K562 (cell line): ENCODE results near the gene PPP1R12B. TPM values are rescaled to one million over a fixed set of nuclear protein-coding genes. Genes with fewer than 3 reads are reported as not detected.
A peak's percentile ranks its signal among the peaks of the same experiment; 100 is the strongest.

ENCODE experiments used
- BCOR ChIP-seq: fragments of 450-650 bp; IDR thresholded peaks from 2 replicates; pipeline ENCODE4 v1.6.1; 2016
- CREB1 ChIP-seq, 2 experiments: sonication (generic) in 1 of 2; formaldehyde crosslinking in 1 of 2; IDR thresholded peaks; 2 replicates each; pipeline versions ENCODE4 v1.6.1 to v1.8.0; 2012 to 2022; ENCODE audit warnings: inconsistent platforms in 1 of 2, mild to moderate bottlenecking in 1 of 2, missing genetic modification reagents in 1 of 2, moderate library complexity in 1 of 2
- EP300 ChIP-seq: IDR thresholded peaks from 2 replicates; pipeline ENCODE4 v1.6.1; 2012; ENCODE audit warnings: low read length, improper control_type of control experiment
- FOXA3 ChIP-seq, 2 experiments: fragments of 450-650 bp in 1 of 2; sonication (generic) in 1 of 2; formaldehyde crosslinking; IDR thresholded peaks in 1 of 2; conservative IDR thresholded peaks in 1 of 2; 2 replicates each; pipeline versions ENCODE4 v1.4.0 to v1.8.0; 2020 to 2022; ENCODE audit warnings: mild to moderate bottlenecking in 2 of 2, missing genetic modification reagents in 1 of 2
- FUS ChIP-seq: fragments of 200-400 bp; formaldehyde crosslinking; optimal IDR thresholded peaks from 2 replicates; pipeline ENCODE3; 2017; ENCODE audit warnings: low read depth, low read length
- GABPB2 ChIP-seq: fragments of 250-450 bp; sonication (Bioruptor Pico); conservative IDR thresholded peaks from 2 replicates; pipeline ENCODE4 v1.5.1; 2021; ENCODE audit warnings: mild to moderate bottlenecking
- GATA2 ChIP-seq: sonication (generic); formaldehyde crosslinking; IDR thresholded peaks from 2 replicates; pipeline ENCODE4 v1.4.0; 2020; ENCODE audit warnings: mild to moderate bottlenecking, missing genetic modification reagents
- HEY1 ChIP-seq: fragments of 250-450 bp; sonication (Bioruptor Pico); IDR thresholded peaks from 2 replicates; pipeline ENCODE4 v1.5.0; 2020; ENCODE audit warnings: mild to moderate bottlenecking, moderate library complexity, borderline replicate concordance
- MIER1 ChIP-seq: fragments of 450-650 bp; IDR thresholded peaks from 2 replicates; pipeline ENCODE4 v1.6.1; 2016; ENCODE audit warnings: antibody characterized with exemption, mild to moderate bottlenecking, low read depth
- NFRKB ChIP-seq: fragments of 450-650 bp; IDR thresholded peaks from 2 replicates; pipeline ENCODE4 v1.6.1; 2016; ENCODE audit warnings: low read depth
- NFXL1 ChIP-seq: fragments of 450-650 bp; formaldehyde crosslinking; IDR thresholded peaks from 2 replicates; pipeline ENCODE4 v1.4.0; 2021; ENCODE audit warnings: mild to moderate bottlenecking
- PHF20 ChIP-seq: fragments of 450-650 bp; IDR thresholded peaks from 2 replicates; pipeline ENCODE4 v1.6.1; 2018; ENCODE audit not compliant: partially characterized antibody
- PHTF2 ChIP-seq: fragments of 250-450 bp; sonication (Bioruptor Pico); IDR thresholded peaks from 2 replicates; pipeline ENCODE4 v1.5.0; 2021; ENCODE audit warnings: mild to moderate bottlenecking
- SAP30 ChIP-seq: fragments of 200-600 bp; sonication (generic); IDR thresholded peaks from 2 replicates; pipeline ENCODE4 v1.6.1; 2012; ENCODE audit warnings: borderline replicate concordance, low read depth, mild to moderate bottlenecking, moderate library complexity, low read length, control low read depth, inconsistent platforms; ENCODE audit not compliant: insufficient read depth, poor library complexity, severe bottlenecking
- STAT5A ChIP-seq: IDR thresholded peaks from 2 replicates; pipeline ENCODE4 v1.6.1; 2012; ENCODE audit warnings: low read length, inconsistent platforms, borderline replicate concordance
- ZBTB26 ChIP-seq: fragments of 450-650 bp; formaldehyde crosslinking; IDR thresholded peaks from 2 replicates; pipeline ENCODE4 v1.4.0; 2022; ENCODE audit warnings: missing genetic modification characterization
- ZNF311 ChIP-seq: fragments of 250-450 bp; sonication (Bioruptor Pico); IDR thresholded peaks from 2 replicates; pipeline ENCODE4 v1.4.0; 2020; ENCODE audit warnings: mild to moderate bottlenecking, moderate library complexity
- ZNF592 ChIP-seq: fragments of 450-650 bp; IDR thresholded peaks from 2 replicates; pipeline ENCODE4 v1.6.1; 2017; ENCODE audit warnings: antibody characterized with exemption, mild to moderate bottlenecking
- polyA plus RNA-seq, 8 experiments: library from polyadenylated mRNA; depleted of rRNA in 4 of 8; stranded (reverse) in 5 of 8; unstranded in 3 of 8; fragments of >200 nt; fragmentation: Nextera tagmentation in 2 of 8; fragmentation: Illumina TruSeq in 1 of 8; extraction: Ambion mirVana in 2 of 8; extraction: Trizol in 1 of 8; gene quantifications; 2 replicates each; pipeline versions ENCODE4 v1.2.1 to v1.2.3, GENCODE V29; 2011 to 2014; ENCODE audit warnings: inconsistent platforms in 1 of 8, missing spikeins in 1 of 8
- total RNA-seq, 7 experiments: library from RNA; depleted of rRNA in 6 of 7; stranded (reverse); fragments of >200 nt in 6 of 7; fragmentation: Illumina TruSeq in 2 of 7; extraction: Trizol in 2 of 7; gene quantifications; 2 replicates each; pipeline versions ENCODE4 v1.2.1 to v1.2.3, GENCODE V29; 2011 to 2021; ENCODE audit warnings: low replicate concordance in 1 of 7
- TF ChIP-seq, protein P1 (sequence below), 2 experiments: fragments of 450-650 bp in 1 of 2; IDR thresholded peaks; 2 replicates each; pipeline ENCODE4 v1.6.1; 2011 to 2017; ENCODE audit warnings: low read depth in 2 of 2, antibody characterized with exemption in 1 of 2, borderline replicate concordance in 1 of 2, low read length in 1 of 2, mild to moderate bottlenecking in 1 of 2, mixed read lengths in 1 of 2; ENCODE audit not compliant: control insufficient read depth in 1 of 2

PPP1R12B gene
- total and polyA plus RNA-seq, 9 of the 15 experiments (the other 6 are each of a cell fraction or from before 2014, with no cell fraction given): 0.73 to 16.9 (median 13.6) TPM

DNA sequence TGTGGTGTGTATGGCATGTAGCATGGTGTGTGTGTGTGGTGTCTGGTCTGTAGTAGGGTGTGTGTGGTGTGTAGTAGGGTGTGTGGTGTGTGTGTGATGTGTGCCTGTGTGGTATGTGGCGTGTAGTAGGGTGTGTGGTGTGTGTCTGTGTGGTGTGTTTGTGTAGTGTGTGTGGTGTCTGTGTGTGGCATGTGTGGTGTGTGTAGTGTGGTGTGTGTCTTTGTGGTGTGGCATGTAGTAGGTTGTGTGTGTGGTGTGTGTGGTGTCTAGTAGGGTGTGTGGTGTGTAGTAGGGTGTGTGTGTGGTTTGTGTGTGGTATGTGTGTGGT lies 276.2 kb downstream of the PPP1R12B start (continued):
- TF ChIP-seq, protein P1, sequence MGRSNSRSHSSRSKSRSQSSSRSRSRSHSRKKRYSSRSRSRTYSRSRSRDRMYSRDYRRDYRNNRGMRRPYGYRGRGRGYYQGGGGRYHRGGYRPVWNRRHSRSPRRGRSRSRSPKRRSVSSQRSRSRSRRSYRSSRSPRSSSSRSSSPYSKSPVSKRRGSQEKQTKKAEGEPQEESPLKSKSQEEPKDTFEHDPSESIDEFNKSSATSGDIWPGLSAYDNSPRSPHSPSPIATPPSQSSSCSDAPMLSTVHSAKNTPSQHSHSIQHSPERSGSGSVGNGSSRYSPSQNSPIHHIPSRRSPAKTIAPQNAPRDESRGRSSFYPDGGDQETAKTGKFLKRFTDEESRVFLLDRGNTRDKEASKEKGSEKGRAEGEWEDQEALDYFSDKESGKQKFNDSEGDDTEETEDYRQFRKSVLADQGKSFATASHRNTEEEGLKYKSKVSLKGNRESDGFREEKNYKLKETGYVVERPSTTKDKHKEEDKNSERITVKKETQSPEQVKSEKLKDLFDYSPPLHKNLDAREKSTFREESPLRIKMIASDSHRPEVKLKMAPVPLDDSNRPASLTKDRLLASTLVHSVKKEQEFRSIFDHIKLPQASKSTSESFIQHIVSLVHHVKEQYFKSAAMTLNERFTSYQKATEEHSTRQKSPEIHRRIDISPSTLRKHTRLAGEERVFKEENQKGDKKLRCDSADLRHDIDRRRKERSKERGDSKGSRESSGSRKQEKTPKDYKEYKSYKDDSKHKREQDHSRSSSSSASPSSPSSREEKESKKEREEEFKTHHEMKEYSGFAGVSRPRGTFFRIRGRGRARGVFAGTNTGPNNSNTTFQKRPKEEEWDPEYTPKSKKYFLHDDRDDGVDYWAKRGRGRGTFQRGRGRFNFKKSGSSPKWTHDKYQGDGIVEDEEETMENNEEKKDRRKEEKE (IDR thresholded peaks at IDR 0.05; ENCODE audit: borderline replicate concordance in 1 of 2, control insufficient read depth in 1 of 2, low read depth in 2 of 2, low read length in 1 of 2): no peak
- TF ChIP-seq NFXL1 (CRISPR knock-in tag) (no peak), CREB1 (IDR thresholded peaks at IDR 0.05) (no peak), CREB1 (CRISPR knock-in tag; IDR thresholded peaks at IDR 0.05) (no peak), GABPB2 (no peak), STAT5A (no peak), EP300 (no peak), ZBTB26 (CRISPR knock-in tag) (peak; percentile 92), SAP30 (no peak), ZNF592 (no peak), ZNF311 (CRISPR knock-in tag) (no peak), MIER1 (peak; percentile 22; the same call in 1 of the 2 replicates), BCOR (no peak), NFRKB (no peak), HEY1 (CRISPR knock-in tag) (no peak), PHF20 (peak; percentile 78), FUS (no peak), GATA2 (CRISPR knock-in tag) (no peak), PHTF2 (CRISPR knock-in tag) (no peak), FOXA3 (CRISPR knock-in tag; conservative IDR thresholded peaks at IDR 0.05 in 1 of 2, IDR thresholded peaks at IDR 0.05 in 1 of 2) (no peak)
